GM18873 (cell line): Measurements from ENCODE around the gene CWC25.

Experiments
- ATAC-seq: cut with Tn5 transposase; IDR thresholded peaks from one replicate; pipeline ENCODE4 v1.9.1; 2021; ENCODE audit warnings: mild to moderate bottlenecking, moderate library complexity, moderate number of reproducible peaks; ENCODE audit not compliant: unreplicated experiment, low FRiP score

Gene CWC25

GRCh38 chr17:38853292-38854219 is 28.4 kb upstream of the CWC25 start, which contains the start of gene RPL23:
RPL23 (minus strand) TSS chr17:38853721; CDS start chr17:38853710, 11 bp downstream.
- ATAC-seq, result peak; percentile 51

- ATAC-seq, result no peak
Measured at GRCh38 chr17:38852771-38853291, 27.7 kb upstream of the CWC25 start.

- ATAC-seq, result no peak
Measured at GRCh38 chr17:38851434-38851833, 26.3 kb upstream of the CWC25 start.

GRCh38 chr17:38850374-38850773 is 25.3 kb upstream of the CWC25 start:
- ATAC-seq, result no peak

GRCh38 chr17:38848939-38849605 is 24.0 kb upstream of the CWC25 start:
- no peak for ATAC-seq

- no peak for ATAC-seq
Measured at GRCh38 chr17:38848557-38848891, 23.4 kb upstream of the CWC25 start.

GRCh38 chr17:38844261-38844757 is 19.2 kb upstream of the CWC25 start:
- ATAC-seq, result no peak

- no peak for ATAC-seq
Measured at GRCh38 chr17:38825762-38826247, 684 bp upstream of the CWC25 start.

GRCh38 chr17:38815576-38816193 is 9.4 kb downstream of the CWC25 start:
- ATAC-seq, result no peak

- ATAC-seq, result no peak
Measured at GRCh38 chr17:38809828-38810227, 15.3 kb downstream of the CWC25 start.

GRCh38 chr17:38800237-38800760 is 24.8 kb downstream of the CWC25 start:
- no peak for ATAC-seq

GRCh38 chr17:38799501-38800236 is 25.5 kb downstream of the CWC25 start, which contains the start of gene PIP4K2B:
PIP4K2B (minus strand) TSS chr17:38799556; CDS start chr17:38799424, 132 bp downstream.
- peak; percentile 85 for ATAC-seq

GRCh38 chr17:38798614-38799500 is 26.3 kb downstream of the CWC25 start:
- ATAC-seq, result peak; percentile 2

GRCh38 chr17:38797828-38798227 is 27.3 kb downstream of the CWC25 start:
- ATAC-seq, result no peak

- ATAC-seq, result no peak
Measured at GRCh38 chr17:38797158-38797490, 28.0 kb downstream of the CWC25 start.

GRCh38 chr17:38796451-38797157 is 28.5 kb downstream of the CWC25 start:
- no peak for ATAC-seq

- no peak for ATAC-seq
Measured at GRCh38 chr17:38794221-38794620, 30.9 kb downstream of the CWC25 start.

GRCh38 chr17:38791162-38791561 is 34.0 kb downstream of the CWC25 start:
- no peak for ATAC-seq
